Measurements from ENCODE around the gene ACTG1.

Gene ACTG1

DNA sequence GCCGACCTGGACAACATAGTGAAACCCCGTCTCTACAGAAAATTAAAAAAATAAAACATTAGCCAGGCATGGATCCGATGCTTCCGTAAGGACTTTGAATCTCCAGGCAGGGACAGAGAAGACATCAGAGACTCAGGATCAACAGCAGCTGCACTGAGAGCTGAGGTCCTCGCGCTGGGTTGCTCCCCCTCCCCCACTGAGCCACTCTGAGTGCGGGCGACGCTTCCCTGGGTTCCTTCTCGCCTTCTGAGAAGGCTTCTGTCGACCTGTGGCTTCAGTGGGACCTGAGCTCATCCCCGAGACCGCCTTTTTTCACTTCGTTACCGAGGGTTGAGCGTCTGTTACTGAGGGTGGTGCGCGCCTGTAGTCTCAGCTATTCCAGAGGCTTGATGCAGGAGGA lies 20.4 kb downstream of the ACTG1 start:
- no peak for DNase-seq

DNA sequence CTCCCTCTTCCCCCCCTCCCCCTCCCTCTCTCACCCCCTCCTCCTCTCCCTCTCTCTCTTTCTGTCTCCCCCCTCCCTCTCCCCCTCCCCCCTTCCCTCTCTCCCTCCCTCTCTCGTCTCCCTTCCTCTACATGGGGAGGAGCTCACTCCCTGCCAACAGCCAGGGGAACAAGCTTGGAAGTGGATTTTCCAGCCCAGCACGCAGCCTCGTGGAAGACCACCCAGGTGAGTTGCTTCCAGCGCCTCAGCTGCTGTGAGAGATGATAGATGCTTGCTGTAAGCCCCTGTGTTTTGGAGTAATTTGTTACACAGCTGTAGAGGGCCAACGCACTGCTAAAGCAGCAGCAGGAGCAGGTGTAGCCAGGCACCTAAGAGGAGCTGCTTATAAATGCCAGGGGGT lies 20.8 kb downstream of the ACTG1 start:
- DNase-seq: no peak

DNA sequence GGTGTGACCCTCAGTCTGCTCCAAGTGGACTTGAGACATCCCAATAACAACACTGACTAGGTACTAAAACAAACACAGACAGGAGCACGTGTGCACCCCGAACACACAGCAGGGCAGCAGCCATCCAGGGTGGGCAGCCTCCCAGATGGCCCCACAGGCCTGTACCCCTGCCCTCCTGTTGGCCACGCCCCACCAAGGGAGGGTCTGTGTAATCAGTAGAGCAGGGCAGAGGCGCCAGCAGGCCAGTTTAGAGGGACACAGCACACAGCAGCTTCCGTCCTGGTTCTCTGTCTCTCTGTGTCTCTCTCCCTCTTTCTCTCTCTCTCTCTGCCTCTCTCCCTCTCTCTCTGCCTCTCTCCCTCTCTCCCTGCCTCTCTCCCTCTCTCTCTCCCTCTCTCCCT lies 21.4 kb downstream of the ACTG1 start:
- no peak for DNase-seq

DNA sequence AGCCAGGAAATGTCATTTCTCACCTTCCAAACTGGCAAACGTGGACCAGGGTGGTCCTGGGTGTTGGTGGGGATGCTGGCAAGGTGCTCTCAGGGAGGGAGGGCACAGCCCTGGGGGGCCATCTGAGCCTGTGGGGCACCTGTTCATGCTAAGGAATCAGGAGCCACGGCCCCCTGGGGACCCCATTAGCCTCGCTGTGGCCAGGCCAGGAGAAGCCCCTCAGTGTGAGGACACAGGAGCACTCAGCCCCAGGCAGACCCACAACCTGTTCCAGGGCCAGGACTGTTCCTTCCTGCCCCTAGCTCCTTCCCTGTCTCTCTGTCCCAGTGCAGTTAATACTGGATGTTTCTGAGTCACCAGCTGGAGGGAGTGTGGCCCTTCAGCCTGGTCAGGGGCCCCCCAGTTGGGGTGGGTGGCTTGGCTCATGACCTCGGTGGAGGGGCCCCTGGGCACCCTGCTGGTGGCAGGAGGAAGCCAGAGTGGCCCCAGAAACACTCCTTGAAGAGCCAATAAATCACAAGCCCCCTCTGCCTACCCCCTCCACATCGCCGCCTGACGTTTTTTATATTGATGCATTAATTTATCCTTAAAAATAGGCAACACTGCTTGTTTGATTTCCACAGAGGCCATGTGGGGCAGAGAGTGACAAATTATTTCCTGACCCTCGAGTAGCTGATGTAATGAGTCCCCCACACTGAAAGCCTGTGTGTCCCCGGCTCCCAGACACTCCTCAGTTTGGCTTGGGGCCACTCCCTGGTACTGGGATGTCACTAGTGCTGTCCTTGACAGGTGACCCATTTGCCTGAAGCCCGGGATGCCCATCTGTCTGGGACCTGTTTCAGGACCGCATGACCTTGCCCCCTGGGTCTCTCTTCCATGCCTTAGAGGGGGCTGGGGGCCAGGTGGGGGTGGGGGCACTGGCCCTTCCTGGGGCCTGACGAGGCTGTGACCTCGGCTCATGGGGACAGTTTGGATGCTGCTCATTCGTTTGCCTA lies 22.3 kb downstream of the ACTG1 start:
- no peak for DNase-seq

GRCh38 chr17:81489012-81489997 lies 23.3 kb downstream of the ACTG1 start:
- DNase-seq: no peak

- no peak for DNase-seq
These were observed 24.2 kb downstream of the ACTG1 start for GRCh38 chr17:81488276-81488860.

DNA sequence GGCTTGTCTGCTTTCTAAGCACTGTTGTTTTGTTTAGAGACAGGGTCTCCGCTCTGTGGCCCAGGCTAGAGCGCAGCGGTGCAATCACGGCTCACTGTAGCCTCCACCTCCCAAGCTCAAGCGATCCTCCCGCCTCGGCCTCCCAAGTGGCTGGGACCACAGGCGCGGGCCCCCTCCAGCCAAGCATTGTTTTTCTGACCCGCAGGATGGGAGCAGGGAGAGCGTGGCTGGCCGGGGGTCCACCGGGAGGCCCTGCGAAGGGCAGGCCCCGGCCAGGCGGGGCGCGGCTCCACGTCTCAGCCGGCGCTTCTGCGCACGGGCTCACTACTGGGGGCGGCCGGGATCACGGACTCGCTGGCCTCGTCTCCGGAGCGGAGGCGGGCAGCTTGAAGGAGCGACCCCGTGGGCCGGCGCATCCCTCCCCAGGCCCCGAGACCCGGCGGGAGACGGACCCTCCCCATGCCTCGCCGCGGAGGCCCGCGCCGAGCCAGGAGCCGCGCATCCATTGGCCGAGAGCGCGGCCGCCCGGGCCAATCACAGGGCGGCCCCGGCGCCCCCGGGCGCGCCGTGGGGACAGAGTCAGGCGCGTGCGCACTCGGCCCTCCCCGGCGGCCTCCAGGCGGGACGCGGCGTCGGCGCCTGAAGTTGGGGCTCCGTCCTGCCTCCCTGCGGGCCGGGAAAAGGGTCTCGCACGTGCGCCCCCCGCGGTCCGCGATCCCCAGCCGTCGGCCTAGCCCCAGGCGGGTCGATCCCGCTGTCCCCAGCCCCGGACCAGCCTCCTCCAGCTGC lies 24.9 kb downstream of the ACTG1 start:
- DNase-seq: peak; percentile 90

DNA sequence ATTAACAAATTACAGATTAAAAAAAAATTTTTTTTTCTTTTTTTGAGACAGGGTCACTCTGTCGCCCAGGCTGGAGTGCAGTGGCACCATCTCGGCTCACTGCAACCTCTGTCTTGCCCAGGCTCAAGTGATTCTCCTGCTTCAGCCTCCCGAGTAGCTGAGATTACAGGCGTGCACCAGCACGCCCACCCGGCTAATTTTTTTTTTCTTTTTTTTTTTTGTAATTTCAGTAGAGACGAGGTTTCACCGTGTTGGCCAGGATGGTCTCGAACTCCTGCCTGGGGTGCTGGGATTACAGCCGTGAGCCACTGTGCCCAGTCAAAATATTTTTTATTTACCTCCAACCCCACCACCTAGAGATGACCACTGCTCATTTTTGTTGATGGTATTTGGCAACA lies 25.5 kb downstream of the ACTG1 start:
- no peak for DNase-seq

DNA sequence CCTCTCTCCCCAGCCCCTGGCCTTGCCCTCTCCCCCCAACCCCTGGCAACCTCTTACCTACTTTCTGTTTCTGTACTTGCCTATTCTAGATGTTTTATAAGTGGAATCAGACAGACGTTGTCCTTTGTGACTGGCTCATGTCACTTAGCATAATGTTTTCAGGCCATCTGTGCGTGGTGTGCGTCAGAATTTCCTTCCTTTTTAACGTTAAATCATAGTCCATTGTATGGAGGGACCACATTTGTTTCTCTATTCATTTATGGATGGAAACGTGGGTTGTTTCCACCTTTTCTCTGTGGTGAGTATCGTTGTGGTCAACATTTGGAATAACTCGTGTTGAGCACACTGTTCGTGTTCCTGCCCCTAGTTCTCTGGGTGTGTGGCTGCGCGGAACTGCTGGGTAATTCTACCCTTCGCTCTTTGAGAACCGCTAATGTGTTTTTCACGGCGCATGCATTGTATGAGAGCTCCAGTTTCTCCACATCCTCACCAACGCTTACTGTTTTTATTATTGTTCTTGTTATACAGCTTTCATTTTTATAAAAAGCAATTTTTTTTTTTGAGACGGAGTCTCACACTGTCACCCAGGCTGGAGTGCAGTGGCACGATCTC lies 26.3 kb downstream of the ACTG1 start:
- DNase-seq: no peak

DNA sequence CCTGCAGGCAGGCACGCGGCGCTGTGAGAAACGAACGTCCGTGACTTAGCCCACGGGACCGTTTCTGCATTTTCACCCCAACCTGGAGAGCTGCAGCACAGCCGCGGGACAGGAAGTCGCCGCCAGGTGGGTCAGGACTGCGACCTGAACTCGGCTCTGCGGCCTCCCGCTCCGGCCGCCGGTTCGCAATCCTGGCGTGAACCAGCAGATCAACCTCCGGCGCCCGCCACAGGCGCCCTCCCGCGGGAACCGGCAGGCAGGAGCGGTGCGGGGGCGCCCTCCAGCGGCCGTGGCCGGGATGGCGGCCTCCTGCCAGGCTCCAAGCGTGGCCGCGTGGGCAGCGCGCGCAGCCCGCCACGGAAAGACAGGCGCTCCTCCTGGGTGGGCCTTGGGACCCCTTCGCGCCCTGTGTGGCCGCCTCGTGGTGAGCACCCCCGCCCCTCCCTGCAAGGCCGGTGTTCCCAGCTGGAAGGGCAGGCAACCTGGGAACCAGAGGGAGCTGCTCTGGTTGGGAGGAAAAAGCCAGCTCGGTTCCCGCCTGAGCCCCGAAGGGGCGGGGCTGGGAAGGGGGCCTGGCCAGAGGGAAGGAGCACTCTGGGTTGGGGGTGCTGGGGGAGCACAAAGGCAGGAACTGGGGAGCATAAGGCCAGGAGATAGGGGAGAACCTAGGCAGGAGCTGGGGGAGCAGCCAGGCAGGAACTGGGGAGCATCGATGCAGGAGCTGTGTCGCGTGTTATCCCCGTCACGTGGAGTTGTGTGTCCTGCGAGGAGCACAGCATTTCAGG lies 28.2 kb downstream of the ACTG1 start:
- DNase-seq: peak; percentile 91

DNA sequence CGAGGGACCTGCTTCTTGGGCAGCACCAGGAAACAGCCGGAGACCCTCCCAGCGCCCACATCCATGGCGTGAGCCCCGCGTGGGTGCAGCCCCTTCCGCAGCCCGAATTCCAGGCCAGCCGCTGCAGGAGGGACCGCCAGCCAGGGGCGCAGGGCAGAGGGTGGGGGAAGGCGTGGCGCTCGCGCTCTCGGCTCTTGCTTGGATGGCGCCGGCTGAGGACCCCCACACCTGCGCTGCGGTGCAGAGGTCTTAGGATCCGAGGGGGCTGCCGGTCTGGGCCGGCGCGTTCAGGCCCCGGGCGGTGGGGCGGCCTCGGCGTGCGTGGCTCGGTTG lies 28.8 kb downstream of the ACTG1 start:
- DNase-seq: no peak

- DNase-seq: no peak
These were observed 29.3 kb downstream of the ACTG1 start for GRCh38 chr17:81483085-81483861.

DNA sequence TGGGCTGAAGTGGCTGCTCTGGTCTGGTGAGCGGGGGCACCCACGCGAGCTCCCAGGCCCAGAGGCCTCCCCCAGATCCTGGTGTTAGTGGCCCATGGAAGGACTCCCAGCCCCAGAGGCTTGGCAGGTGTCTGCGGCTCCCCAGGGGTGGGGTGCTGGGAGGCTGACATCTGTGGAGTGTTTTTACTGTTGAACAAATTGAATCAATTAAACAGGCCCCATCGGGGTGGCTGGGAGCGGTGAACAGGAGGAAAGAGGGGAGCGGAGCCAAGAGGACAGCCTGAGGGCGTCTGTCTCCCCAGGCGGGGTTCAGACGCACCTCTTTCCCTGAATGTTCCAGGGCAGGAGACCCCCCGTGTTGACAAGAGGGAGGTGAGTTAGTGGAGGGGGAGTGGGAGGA lies 29.9 kb downstream of the ACTG1 start:
- DNase-seq: no peak

- DNase-seq: no peak
These were observed 30.6 kb downstream of the ACTG1 start for GRCh38 chr17:81481815-81482505.

GRCh38 chr17:81481073-81481799 lies 31.4 kb downstream of the ACTG1 start:
- DNase-seq: peak; percentile 81

- no peak for DNase-seq
These were observed 32.2 kb downstream of the ACTG1 start for GRCh38 chr17:81480140-81481072.

- no peak for DNase-seq
These were observed 33.2 kb downstream of the ACTG1 start for GRCh38 chr17:81479175-81480071.

Measured in CD4-positive, alpha-beta T cell treated with Interleukin-17A for 4 hours (primary cell).